Peyer's patch (tissue), 4 donors: ENCODE measurements around the gene COX8A. TPM values are rescaled to one million over a fixed set of nuclear protein-coding genes. Genes with fewer than 3 reads are reported as not detected.

ENCODE experiments used
- DNase-seq, 3 donors: peaks; one replicate each; pipeline ENCODE4 v3.0.0-alpha.2; 2017 to 2019
- H3K27ac ChIP-seq, 4 donors: fragments of 200-600 bp; sonication (generic); one replicate each; pipeline ENCODE4 v1.5.1; 2016 to 2019
- H3K27me3 ChIP-seq, 2 donors: fragments of 200-600 bp; sonication (generic); one replicate each; pipeline ENCODE4 v1.5.1; 2019
- H3K36me3 ChIP-seq, 3 donors: fragments of 200-600 bp; sonication (generic); one replicate each; pipeline ENCODE4 v1.5.1; 2016 to 2019
- H3K4me1 ChIP-seq, 4 donors: fragments of 200-600 bp; sonication (generic); one replicate each; pipeline ENCODE4 v1.5.1; 2016 to 2019
- H3K4me3 ChIP-seq, 4 donors: fragments of 200-600 bp; sonication (generic); 1 replicate in 3 of 4; 2 replicates in 1 of 4; pipeline ENCODE4 v1.5.1; 2016 to 2019; ENCODE audit warnings: mild to moderate bottlenecking in 1 of 4
- H3K9me3 ChIP-seq, 4 donors: fragments of 200-600 bp; sonication (generic); one replicate each; pipeline ENCODE4 v1.5.1; 2016 to 2019; ENCODE audit warnings: mild to moderate bottlenecking in 1 of 4
- POLR2A ChIP-seq, 2 donors: fragments of 450-650 bp; IDR thresholded peaks; one replicate each; pipeline ENCODE4 v1.5.1; 2017; ENCODE audit warnings: antibody characterized with exemption in 2 of 2, mild to moderate bottlenecking in 2 of 2, moderate library complexity in 2 of 2
- total RNA-seq, 4 donors: library from RNA; depleted of rRNA; stranded (reverse); fragments of >200 nt; gene quantifications; one replicate each; pipeline ENCODE4 v1.1.0, GENCODE V29; 2016
- TF ChIP-seq, protein P1 (sequence below), 6 experiments: fragments of 450-650 bp in 4 of 6; fragments of 200-600 bp in 2 of 6; sonication (generic) in 1 of 6; IDR thresholded peaks; one replicate each; pipeline ENCODE4 v1.5.1; 2017 to 2019; ENCODE audit warnings: antibody characterized with exemption in 6 of 6, mild to moderate bottlenecking in 3 of 6, moderate library complexity in 1 of 6

Gene COX8A
- total RNA-seq, 4 donors from 2014 or later = 390 to 1,297 (median 877) TPM

DNA sequence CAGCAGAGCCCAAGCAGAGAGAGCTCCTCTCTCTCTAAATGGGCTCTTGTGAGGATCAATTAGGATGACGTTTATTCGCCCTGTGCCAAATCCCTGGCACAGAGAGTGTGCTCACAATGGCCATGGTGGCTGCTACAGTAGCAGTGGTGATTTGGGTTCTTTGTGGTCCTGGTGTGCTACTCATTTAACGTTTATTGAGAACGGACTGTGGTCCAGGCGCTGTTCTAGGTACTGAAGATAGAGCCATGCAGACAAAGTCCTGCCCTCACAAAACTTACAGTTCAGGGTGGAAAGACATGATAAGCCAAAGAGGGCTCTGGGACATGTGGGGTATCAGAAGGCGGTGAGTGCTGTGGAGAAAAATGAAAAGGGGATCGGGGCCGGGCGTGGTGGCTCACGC is 17.1 kb downstream of the COX8A start:
- peaks cover 0 to 77% (median 0%) of the 10 kb centered on the region in 3 donors for H3K36me3 ChIP-seq
- peaks cover 0 to 17% (median 10%) of the 10 kb centered on the region in 4 donors for H3K4me1 ChIP-seq
- H3K4me3 ChIP-seq = no peak overlapping the region
- no peak overlapping the region for H3K27ac ChIP-seq
- no peaks in the 10 kb centered on the region for H3K9me3 ChIP-seq
- H3K27me3 ChIP-seq = no peaks in the 10 kb centered on the region
- TF ChIP-seq POLR2A (IDR thresholded peaks at IDR 0.05) = no peak
- TF ChIP-seq, protein P1, sequence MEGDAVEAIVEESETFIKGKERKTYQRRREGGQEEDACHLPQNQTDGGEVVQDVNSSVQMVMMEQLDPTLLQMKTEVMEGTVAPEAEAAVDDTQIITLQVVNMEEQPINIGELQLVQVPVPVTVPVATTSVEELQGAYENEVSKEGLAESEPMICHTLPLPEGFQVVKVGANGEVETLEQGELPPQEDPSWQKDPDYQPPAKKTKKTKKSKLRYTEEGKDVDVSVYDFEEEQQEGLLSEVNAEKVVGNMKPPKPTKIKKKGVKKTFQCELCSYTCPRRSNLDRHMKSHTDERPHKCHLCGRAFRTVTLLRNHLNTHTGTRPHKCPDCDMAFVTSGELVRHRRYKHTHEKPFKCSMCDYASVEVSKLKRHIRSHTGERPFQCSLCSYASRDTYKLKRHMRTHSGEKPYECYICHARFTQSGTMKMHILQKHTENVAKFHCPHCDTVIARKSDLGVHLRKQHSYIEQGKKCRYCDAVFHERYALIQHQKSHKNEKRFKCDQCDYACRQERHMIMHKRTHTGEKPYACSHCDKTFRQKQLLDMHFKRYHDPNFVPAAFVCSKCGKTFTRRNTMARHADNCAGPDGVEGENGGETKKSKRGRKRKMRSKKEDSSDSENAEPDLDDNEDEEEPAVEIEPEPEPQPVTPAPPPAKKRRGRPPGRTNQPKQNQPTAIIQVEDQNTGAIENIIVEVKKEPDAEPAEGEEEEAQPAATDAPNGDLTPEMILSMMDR (IDR thresholded peaks at IDR 0.05) = no peak
- DNase-seq = no peak

DNA sequence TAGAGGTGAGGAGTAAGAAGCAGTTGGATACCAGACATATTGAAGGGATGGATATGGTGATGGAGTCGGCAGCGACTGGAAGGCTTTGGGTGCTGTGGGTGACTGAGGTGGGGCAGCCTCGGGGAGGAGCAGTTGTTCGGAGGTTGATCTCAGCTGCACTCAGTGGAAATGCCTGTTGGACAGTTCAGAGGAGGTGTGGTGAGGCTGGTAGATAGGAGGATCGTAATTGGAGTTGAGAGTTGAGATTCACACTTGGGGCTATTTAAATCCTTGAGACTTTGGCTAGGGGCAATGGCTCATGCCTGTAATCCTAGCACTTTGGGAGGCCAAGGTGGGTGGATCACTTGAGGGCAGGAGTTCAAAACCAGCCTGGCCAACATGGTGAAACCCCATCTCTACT is 18.7 kb downstream of the COX8A start:
- DNase-seq = no peak
- no peak overlapping the region for H3K27ac ChIP-seq
- H3K4me1 ChIP-seq = peaks cover 0 to 3% (median 0%) of the 10 kb centered on the region in 4 donors
- no peak overlapping the region for H3K4me3 ChIP-seq
- H3K27me3 ChIP-seq = no peaks in the 10 kb centered on the region
- no peaks in the 10 kb centered on the region for H3K9me3 ChIP-seq
- no peak for TF ChIP-seq POLR2A (IDR thresholded peaks at IDR 0.05)
- TF ChIP-seq, protein P1 (IDR thresholded peaks at IDR 0.05) = no peak
- peaks cover 0 to 92% (median 0%) of the 10 kb centered on the region in 3 donors for H3K36me3 ChIP-seq

DNA sequence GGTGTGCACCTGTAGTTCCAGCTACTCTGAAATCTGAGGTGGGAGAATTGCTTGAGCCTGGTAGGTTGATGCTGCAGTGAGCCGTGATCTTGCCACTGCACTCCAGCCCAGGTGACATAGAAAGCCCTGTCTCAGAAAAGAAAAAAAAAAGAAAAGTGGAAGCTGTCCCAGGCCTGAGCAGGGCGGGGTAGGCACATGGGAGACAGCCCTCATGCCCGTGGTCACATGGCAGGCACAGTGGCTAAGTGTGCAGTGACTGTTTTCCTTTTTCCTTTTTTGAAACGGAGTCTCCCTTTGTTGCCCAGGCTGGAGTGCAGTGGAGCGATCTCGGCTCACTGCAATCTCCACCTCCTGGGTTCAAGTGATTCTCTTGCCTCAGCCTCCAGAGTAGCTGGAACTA is 19.6 kb downstream of the COX8A start:
- Histone ChIP-seq H3K36me3 (peaks cover 0 to 89% (median 0%) of the 10 kb centered on the region in 3 donors), H3K27me3 (no peaks in the 10 kb centered on the region)

DNA sequence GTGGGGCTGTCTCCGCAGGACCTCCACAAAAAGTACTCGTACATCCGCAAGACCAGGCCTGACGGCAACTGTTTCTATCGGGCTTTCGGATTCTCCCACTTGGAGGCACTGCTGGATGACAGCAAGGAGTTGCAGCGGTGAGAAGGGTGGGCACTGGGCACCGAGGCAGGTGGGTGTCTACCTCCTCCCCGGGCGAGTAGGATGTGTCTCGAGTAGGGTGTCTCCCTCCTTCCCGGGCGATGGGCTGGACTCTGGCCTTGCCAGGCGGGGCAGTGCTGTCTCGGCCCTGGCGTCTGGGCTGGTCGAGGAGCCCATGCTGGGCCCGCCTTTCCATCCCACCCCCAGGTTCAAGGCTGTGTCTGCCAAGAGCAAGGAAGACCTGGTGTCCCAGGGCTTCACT is 22.1 kb downstream of the COX8A start:
- no peak overlapping the region for H3K27ac ChIP-seq
- no peak for DNase-seq
- no peak overlapping the region for H3K4me3 ChIP-seq
- no peaks in the 10 kb centered on the region for H3K9me3 ChIP-seq
- H3K36me3 ChIP-seq = peaks cover 0 to 66% (median 0%) of the 10 kb centered on the region in 3 donors
- H3K27me3 ChIP-seq = no peaks in the 10 kb centered on the region
- TF ChIP-seq POLR2A (IDR thresholded peaks at IDR 0.05) = no peak
- TF ChIP-seq, protein P1 (IDR thresholded peaks at IDR 0.05) = no peak
- peaks cover 0 to 28% (median 21%) of the 10 kb centered on the region in 4 donors for H3K4me1 ChIP-seq

More for the DNA sequence above, 19.6 kb downstream of the COX8A start:
- Histone ChIP-seq H3K9me3 (no peaks in the 10 kb centered on the region), H3K27ac (no peak overlapping the region), H3K4me1 (peaks cover 0 to 6% (median 3%) of the 10 kb centered on the region in 4 donors), H3K4me3 (no peak overlapping the region)
- DNase-seq = no peak
- no peak for TF ChIP-seq POLR2A (IDR thresholded peaks at IDR 0.05)
- TF ChIP-seq, protein P1 (IDR thresholded peaks at IDR 0.05) = no peak

DNA sequence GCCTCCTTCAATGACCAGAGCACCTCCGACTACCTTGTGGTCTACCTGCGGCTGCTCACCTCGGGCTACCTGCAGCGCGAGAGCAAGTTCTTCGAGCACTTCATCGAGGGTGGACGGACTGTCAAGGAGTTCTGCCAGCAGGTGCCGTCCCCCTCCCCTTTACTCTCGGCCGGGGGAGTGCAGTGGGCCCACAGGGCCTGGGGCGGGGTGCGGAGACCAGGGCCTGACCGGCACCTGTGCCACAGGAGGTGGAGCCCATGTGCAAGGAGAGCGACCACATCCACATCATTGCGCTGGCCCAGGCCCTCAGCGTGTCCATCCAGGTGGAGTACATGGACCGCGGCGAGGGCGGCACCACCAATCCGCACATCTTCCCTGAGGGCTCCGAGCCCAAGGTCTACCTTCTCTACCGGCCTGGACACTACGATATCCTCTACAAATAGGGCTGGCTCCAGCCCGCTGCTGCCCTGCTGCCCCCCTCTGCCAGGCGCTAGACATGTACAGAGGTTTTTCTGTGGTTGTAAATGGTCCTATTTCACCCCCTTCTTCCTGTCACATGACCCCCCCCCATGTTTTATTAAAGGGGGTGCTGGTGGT is 22.8 kb downstream of the COX8A start:
- Histone ChIP-seq H3K27ac (no peak overlapping the region), H3K36me3 (peaks cover 0 to 61% (median 0%) of the 10 kb centered on the region in 3 donors), H3K27me3 (no peaks in the 10 kb centered on the region), H3K9me3 (no peaks in the 10 kb centered on the region), H3K4me3 (no peak overlapping the region), H3K4me1 (peaks cover 0 to 31% (median 21%) of the 10 kb centered on the region in 4 donors)
- no peak for DNase-seq
- TF ChIP-seq, protein P1 (IDR thresholded peaks at IDR 0.05) = no peak
- no peak for TF ChIP-seq POLR2A (IDR thresholded peaks at IDR 0.05)
